K562 (cell line): ENCODE measurements around the gene PLRG1. TPM values are rescaled to one million over a fixed set of nuclear protein-coding genes. Genes with fewer than 3 reads are reported as not detected.
A peak's percentile ranks its signal among the peaks of the same experiment; 100 is the strongest.

Experiments
- ATAC-seq: fragments of 200-7000 bp; cut with Tn5 transposase; 3 replicates; pipeline ENCODE4 v1.9.1; 2020; ENCODE audit warnings: moderate library complexity
- BruUV-seq: library from RNA; stranded (reverse); fragments of 400-500 nt; replicated peaks from 2 replicates; lab custom pipeline; 2021; lab: Mats Ljungman, UMichigan
- CTCF ChIA-PET: fragments of 300-600 bp; formaldehyde crosslinking; extraction: SDS; loops from one replicate; lab custom pipeline; 2021; ENCODE audit warnings: low intra/inter-chr PET ratio; lab: Yijun Ruan, JAX
- POLR2A ChIA-PET: fragments of 300-600, 350-650 bp; sonication (Branson Sonifier 250); formaldehyde crosslinking; extraction: SDS; loops from one replicate; lab custom pipeline; 2021; ENCODE audit warnings: antibody characterized with exemption, inconsistent platforms; lab: Yijun Ruan, JAX
- DNase-seq, 4 experiments: peaks; one replicate each; pipeline versions ENCODE4 v3.0.0 to v3.0.0-alpha.2; 2011 to 2018; ENCODE audit warnings: low spot score in 3 of 4, mixed read lengths in 3 of 4; ENCODE audit errors: extremely low read depth in 1 of 4
- FAIRE-seq: peaks from 2 replicates; lab custom pipeline; 2011; peaks lifted over from hg19 to GRCh38; lab: Jason Lieb, UNC
- H2AFZ ChIP-seq: 2 replicates; pipeline ENCODE4 v1.6.0; 2011; ENCODE audit warnings: low read depth, low read length, control low read depth, inconsistent platforms
- H3K27ac ChIP-seq: fragments of 200-600 bp; 3 replicates; pipeline ENCODE4 v1.8.0; 2011; ENCODE audit warnings: low read depth, mild to moderate bottlenecking, control low read depth, inconsistent platforms, low read length, moderate library complexity, mixed read lengths; ENCODE audit errors: extremely low read depth
- H3K27me3 ChIP-seq, 2 experiments: fragments of 300-600 bp in 1 of 2; 2 replicates in 1 of 2; 3 replicates in 1 of 2; pipeline versions ENCODE4 v1.6.0 to v1.8.0; 2011; ENCODE audit warnings: inconsistent platforms in 2 of 2, low read length in 2 of 2, mild to moderate bottlenecking in 1 of 2, mixed read lengths in 1 of 2, moderate library complexity in 1 of 2; ENCODE audit not compliant: control insufficient read depth in 2 of 2, insufficient read depth in 2 of 2
- H3K36me3 ChIP-seq: fragments of 300-600 bp; 3 replicates; pipeline ENCODE4 v1.8.0; 2011; ENCODE audit warnings: mild to moderate bottlenecking, low read length, inconsistent platforms; ENCODE audit not compliant: control insufficient read depth, insufficient read depth
- H3K4me1 ChIP-seq, 2 experiments: fragments of 200-600 bp in 1 of 2; replicated peaks in 1 of 2; 2 replicates in 1 of 2; 3 replicates in 1 of 2; pipeline versions ENCODE4 v1.5.1 to v1.8.0; 2011; ENCODE audit warnings: inconsistent platforms in 2 of 2, low read length in 2 of 2, mild to moderate bottlenecking in 1 of 2, mixed read lengths in 1 of 2, moderate library complexity in 1 of 2; ENCODE audit not compliant: control insufficient read depth in 2 of 2, insufficient read depth in 2 of 2
- H3K4me2 ChIP-seq: 2 replicates; pipeline ENCODE4 v1.6.1; 2011; ENCODE audit warnings: low read length, control low read depth, inconsistent platforms, mixed read lengths; ENCODE audit not compliant: insufficient read depth
- H3K4me3 ChIP-seq: fragments of 200-600 bp; sonication (generic), shearing (Covaris generic); 2 replicates; pipeline ENCODE4 v1.5.1; 2016; ENCODE audit warnings: control low read depth, inconsistent platforms
- H3K79me2 ChIP-seq: fragments of 200-600 bp; 3 replicates; pipeline ENCODE4 v1.8.0; 2011; ENCODE audit warnings: low read length, inconsistent platforms; ENCODE audit not compliant: control insufficient read depth, insufficient read depth
- H3K9ac ChIP-seq, 2 experiments: 2 replicates each; pipeline versions ENCODE4 v1.6.0 to v1.6.1; 2011; ENCODE audit warnings: low read depth in 2 of 2, low read length in 2 of 2, control low read depth in 1 of 2, inconsistent platforms in 1 of 2, mild to moderate bottlenecking in 1 of 2, mixed read lengths in 1 of 2; ENCODE audit not compliant: insufficient read depth in 1 of 2
- H3K9me1 ChIP-seq: one replicate; pipeline ENCODE4 v1.6.0; 2011; ENCODE audit warnings: inconsistent platforms, mild to moderate bottlenecking, low read length, moderate library complexity; ENCODE audit not compliant: control insufficient read depth, insufficient read depth
- H3K9me3 ChIP-seq: replicated peaks from 2 replicates; pipeline ENCODE4 v1.5.1; 2011; ENCODE audit warnings: low read depth, low read length, inconsistent platforms; ENCODE audit not compliant: control insufficient read depth, insufficient read depth
- H4K20me1 ChIP-seq: replicated peaks from 2 replicates; pipeline ENCODE4 v1.6.1; 2011; ENCODE audit warnings: low read length, inconsistent platforms, mixed read lengths; ENCODE audit not compliant: control insufficient read depth, insufficient read depth
- ASH1L ChIP-seq: fragments of 450-650 bp; IDR thresholded peaks from 2 replicates; pipeline ENCODE4 v1.6.1; 2018; ENCODE audit warnings: borderline replicate concordance, mild to moderate bottlenecking, low read depth; ENCODE audit not compliant: partially characterized antibody
- E2F6 ChIP-seq, 2 experiments: IDR thresholded peaks; 2 replicates each; pipeline ENCODE4 v1.6.1; 2011; ENCODE audit warnings: borderline replicate concordance in 1 of 2, control low read depth in 1 of 2, low read depth in 1 of 2, low read length in 1 of 2, mild to moderate bottlenecking in 1 of 2, mixed read lengths in 1 of 2, moderate library complexity in 1 of 2; ENCODE audit not compliant: insufficient read depth in 1 of 2, insufficient read length in 1 of 2, poor library complexity in 1 of 2, severe bottlenecking in 1 of 2; ENCODE audit errors: extremely low read depth in 1 of 2
- FOS ChIP-seq: IDR thresholded peaks from 3 replicates; pipeline ENCODE4 v1.6.1; 2011; ENCODE audit not compliant: insufficient read length; ENCODE audit errors: extremely low read depth
- KHSRP ChIP-seq: fragments of 450-650 bp; IDR thresholded peaks from 2 replicates; pipeline ENCODE4 v1.6.1; 2017
- PHF8 ChIP-seq: fragments of 200-600 bp; sonication (generic); IDR thresholded peaks from 2 replicates; pipeline ENCODE4 v1.6.1; 2012; ENCODE audit warnings: mixed run types, mild to moderate bottlenecking, inconsistent platforms, low read length, moderate library complexity, borderline replicate concordance
- WGBS: fragments of 100-300 bp; shearing (Covaris generic); methylation state at CpG from one replicate; pipeline ENCODE4 v1.1.6; 2016; ENCODE audit warnings: low coverage, mixed read lengths; ENCODE audit not compliant: insufficient coverage; ENCODE audit errors: missing lambda C conversion rate; 5-methylcytosine and 5-hydroxymethylcytosine counted together
- in situ Hi-C: fragments of 300-500 bp; cut with MboI; formaldehyde crosslinking; loops from 4 replicates; pipeline ENCODE4 v1.15.0; 2018; ENCODE audit warnings: inconsistent platforms, mixed read lengths
- intact Hi-C: fragments of 100-400 bp; cut with micrococcal nuclease; formaldehyde crosslinking; loops from 2 replicates; pipeline ENCODE4 v1.14.2; 2022
- polyA plus RNA-seq, 8 experiments: library from polyadenylated mRNA; depleted of rRNA in 4 of 8; stranded (reverse) in 5 of 8; unstranded in 3 of 8; fragments of >200 nt; fragmentation: Nextera tagmentation in 2 of 8; fragmentation: Illumina TruSeq in 1 of 8; extraction: Ambion mirVana in 2 of 8; extraction: Trizol in 1 of 8; gene quantifications; 2 replicates each; pipeline versions ENCODE4 v1.2.1 to v1.2.3, GENCODE V29; 2011 to 2014; ENCODE audit warnings: inconsistent platforms in 1 of 8, missing spikeins in 1 of 8
- total RNA-seq, 7 experiments: library from RNA; depleted of rRNA in 6 of 7; stranded (reverse); fragments of >200 nt in 6 of 7; fragmentation: Illumina TruSeq in 2 of 7; extraction: Trizol in 2 of 7; gene quantifications; 2 replicates each; pipeline versions ENCODE4 v1.2.1 to v1.2.3, GENCODE V29; 2011 to 2021; ENCODE audit warnings: low replicate concordance in 1 of 7
- TF ChIP-seq, protein P1 (sequence below): fragments of 250-450 bp; sonication (Bioruptor Pico); IDR thresholded peaks from 2 replicates; pipeline ENCODE4 v1.4.0; 2020; ENCODE audit warnings: mild to moderate bottlenecking
- TF ChIP-seq, protein P2 (sequence below): sonication (generic); formaldehyde crosslinking; IDR thresholded peaks from 2 replicates; pipeline ENCODE4 v1.8.1; 2023; ENCODE audit warnings: mild to moderate bottlenecking, missing genetic modification reagents
- TF ChIP-seq, protein P3 (sequence below), 3 experiments: IDR thresholded peaks in 2 of 3; conservative IDR thresholded peaks in 1 of 3; 2 replicates each; pipeline ENCODE4 v1.5.1; 2011 to 2012; ENCODE audit warnings: low read length in 3 of 3, mild to moderate bottlenecking in 3 of 3, control low read depth in 2 of 3, improper control_type of control experiment in 1 of 3, inconsistent platforms in 1 of 3, low read depth in 1 of 3, mixed read lengths in 1 of 3, moderate library complexity in 1 of 3; ENCODE audit not compliant: insufficient read depth in 2 of 3

Gene PLRG1
- total and polyA plus RNA-seq, 9 of the 15 experiments (the other 6 are each of a cell fraction or from before 2014, with no cell fraction given): 48.0 to 248 (median 120) TPM

- TF ChIP-seq, protein P1, sequence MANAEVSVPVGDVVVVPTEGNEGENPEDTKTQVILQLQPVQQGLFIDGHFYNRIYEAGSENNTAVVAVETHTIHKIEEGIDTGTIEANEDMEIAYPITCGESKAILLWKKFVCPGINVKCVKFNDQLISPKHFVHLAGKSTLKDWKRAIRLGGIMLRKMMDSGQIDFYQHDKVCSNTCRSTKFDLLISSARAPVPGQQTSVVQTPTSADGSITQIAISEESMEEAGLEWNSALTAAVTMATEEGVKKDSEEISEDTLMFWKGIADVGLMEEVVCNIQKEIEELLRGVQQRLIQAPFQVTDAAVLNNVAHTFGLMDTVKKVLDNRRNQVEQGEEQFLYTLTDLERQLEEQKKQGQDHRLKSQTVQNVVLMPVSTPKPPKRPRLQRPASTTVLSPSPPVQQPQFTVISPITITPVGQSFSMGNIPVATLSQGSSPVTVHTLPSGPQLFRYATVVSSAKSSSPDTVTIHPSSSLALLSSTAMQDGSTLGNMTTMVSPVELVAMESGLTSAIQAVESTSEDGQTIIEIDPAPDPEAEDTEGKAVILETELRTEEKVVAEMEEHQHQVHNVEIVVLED: no peak
- no peak for TF ChIP-seq PHF8
- no peak for TF ChIP-seq ASH1L
- TF ChIP-seq FOS: no peak
- peak in 1 of 2 experiments; percentile 30 for TF ChIP-seq E2F6 (IDR thresholded peaks at IDR 0.05; ENCODE audit: borderline replicate concordance in 1 of 2, extremely low read depth in 1 of 2, insufficient read depth in 1 of 2, insufficient read length in 1 of 2, low read depth in 1 of 2, low read length in 1 of 2, poor library complexity in 1 of 2, severe bottlenecking in 1 of 2)
Observed at GRCh38 chr4:154551872-154552686, 1.9 kb upstream of the PLRG1 start (continued).

GRCh38 chr4:154545689-154546088 lies 4.5 kb downstream of the PLRG1 start:
- in situ Hi-C loops: no loop called here
- Histone ChIP-seq H3K9me3 (no peaks in the 10 kb centered on the region), H3K27ac (no peak overlapping the region), H3K4me1 (0 out of 5 replicates have a peak, but pooled peaks cover 0 to 4% of the 10 kb centered on the region in 2 experiments), H3K27me3 (no peaks in the 10 kb centered on the region), H3K4me2 (no peak overlapping the region), H3K36me3 (peaks cover 71% of the 10 kb centered on the region), H4K20me1 (no peaks in the 10 kb centered on the region), H2AFZ (no peak overlapping the region), H3K79me2 (peaks cover 29% of the 10 kb centered on the region), H3K4me3 (no peak overlapping the region), H3K9ac (no peak overlapping the region), H3K9me1 (no peaks in the 10 kb centered on the region)
- no TSS peak for BruUV-seq
- 90% methylated on average over 4 of the region's 4 CpGs for WGBS
- CTCF ChIA-PET: no interaction called here
- intact Hi-C loops: no loop called here
- POLR2A ChIA-PET: no interaction called here
- DNase-seq: no peak
- no peak for ATAC-seq
- no peak for FAIRE-seq
- TF ChIP-seq, protein P2, sequence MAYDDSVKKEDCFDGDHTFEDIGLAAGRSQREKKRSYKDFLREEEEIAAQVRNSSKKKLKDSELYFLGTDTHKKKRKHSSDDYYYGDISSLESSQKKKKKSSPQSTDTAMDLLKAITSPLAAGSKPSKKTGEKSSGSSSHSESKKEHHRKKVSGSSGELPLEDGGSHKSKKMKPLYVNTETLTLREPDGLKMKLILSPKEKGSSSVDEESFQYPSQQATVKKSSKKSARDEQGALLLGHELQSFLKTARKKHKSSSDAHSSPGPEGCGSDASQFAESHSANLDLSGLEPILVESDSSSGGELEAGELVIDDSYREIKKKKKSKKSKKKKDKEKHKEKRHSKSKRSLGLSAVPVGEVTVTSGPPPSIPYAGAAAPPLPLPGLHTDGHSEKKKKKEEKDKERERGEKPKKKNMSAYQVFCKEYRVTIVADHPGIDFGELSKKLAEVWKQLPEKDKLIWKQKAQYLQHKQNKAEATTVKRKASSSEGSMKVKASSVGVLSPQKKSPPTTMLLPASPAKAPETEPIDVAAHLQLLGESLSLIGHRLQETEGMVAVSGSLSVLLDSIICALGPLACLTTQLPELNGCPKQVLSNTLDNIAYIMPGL (CRISPR knock-in tag): no peak
- TF ChIP-seq, protein P3, sequence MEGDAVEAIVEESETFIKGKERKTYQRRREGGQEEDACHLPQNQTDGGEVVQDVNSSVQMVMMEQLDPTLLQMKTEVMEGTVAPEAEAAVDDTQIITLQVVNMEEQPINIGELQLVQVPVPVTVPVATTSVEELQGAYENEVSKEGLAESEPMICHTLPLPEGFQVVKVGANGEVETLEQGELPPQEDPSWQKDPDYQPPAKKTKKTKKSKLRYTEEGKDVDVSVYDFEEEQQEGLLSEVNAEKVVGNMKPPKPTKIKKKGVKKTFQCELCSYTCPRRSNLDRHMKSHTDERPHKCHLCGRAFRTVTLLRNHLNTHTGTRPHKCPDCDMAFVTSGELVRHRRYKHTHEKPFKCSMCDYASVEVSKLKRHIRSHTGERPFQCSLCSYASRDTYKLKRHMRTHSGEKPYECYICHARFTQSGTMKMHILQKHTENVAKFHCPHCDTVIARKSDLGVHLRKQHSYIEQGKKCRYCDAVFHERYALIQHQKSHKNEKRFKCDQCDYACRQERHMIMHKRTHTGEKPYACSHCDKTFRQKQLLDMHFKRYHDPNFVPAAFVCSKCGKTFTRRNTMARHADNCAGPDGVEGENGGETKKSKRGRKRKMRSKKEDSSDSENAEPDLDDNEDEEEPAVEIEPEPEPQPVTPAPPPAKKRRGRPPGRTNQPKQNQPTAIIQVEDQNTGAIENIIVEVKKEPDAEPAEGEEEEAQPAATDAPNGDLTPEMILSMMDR (IDR thresholded peaks at IDR 0.05 in 2 of 3, conservative IDR thresholded peaks at IDR 0.05 in 1 of 3; ENCODE audit: insufficient read depth in 2 of 3, low read depth in 1 of 3, low read length in 3 of 3): 0 out of 6 replicates have a peak, but pooled peaks of 2 of the 3 experiments have one; percentile 6 to 20
- no peak for TF ChIP-seq KHSRP
